Sigmoid colon (tissue), 7 donors: ENCODE data around the gene BTBD9. TPM values are rescaled to one million over a fixed set of nuclear protein-coding genes. Genes with fewer than 3 reads are reported as not detected.

Experiments
- DNase-seq: peaks from one replicate; pipeline ENCODE4 v3.0.0-alpha.2; 2019
- H3K27ac ChIP-seq, 4 donors: fragments of 200-600 bp; sonication (generic); one replicate each; pipeline ENCODE4 v1.5.1; 2016 to 2019; ENCODE audit warnings: mild to moderate bottlenecking in 1 of 4
- H3K27me3 ChIP-seq, 3 donors: fragments of 200-600 bp; sonication (generic); one replicate each; pipeline ENCODE4 v1.5.1; 2019; ENCODE audit warnings: mild to moderate bottlenecking in 1 of 3
- H3K36me3 ChIP-seq, 4 donors: fragments of 200-600 bp; sonication (generic); one replicate each; pipeline ENCODE4 v1.5.1; 2016 to 2019
- H3K4me1 ChIP-seq, 4 donors: fragments of 200-600 bp; sonication (generic); one replicate each; pipeline ENCODE4 v1.5.1; 2017 to 2019
- H3K4me3 ChIP-seq, 4 donors: fragments of 200-600 bp; sonication (generic); one replicate each; pipeline ENCODE4 v1.5.1; 2017 to 2019; ENCODE audit warnings: mild to moderate bottlenecking in 2 of 4, moderate library complexity in 1 of 4
- H3K9me3 ChIP-seq, 4 donors: fragments of 200-600 bp in 3 of 4; sonication (generic) in 3 of 4; one replicate each; pipeline versions ENCODE4 v1.5.1 to v1.6.1; 2013 to 2019
- CTCF ChIP-seq, 4 experiments: fragments of 450-650 bp in 3 of 4; fragments of 200-600 bp in 1 of 4; IDR thresholded peaks; one replicate each; pipeline ENCODE4 v1.5.1; 2016 to 2019; ENCODE audit warnings: antibody characterized with exemption in 4 of 4, mild to moderate bottlenecking in 3 of 4, moderate library complexity in 2 of 4
- EP300 ChIP-seq, 4 donors: sonication (generic); formaldehyde crosslinking; IDR thresholded peaks; one replicate each; pipeline ENCODE4 v1.6.1; 2017; ENCODE audit warnings: antibody characterized with exemption in 4 of 4
- POLR2A ChIP-seq, 2 donors: fragments of 450-650 bp; IDR thresholded peaks; one replicate each; pipeline ENCODE4 v1.6.1; 2016; ENCODE audit warnings: antibody characterized with exemption in 2 of 2, mild to moderate bottlenecking in 2 of 2, moderate library complexity in 2 of 2
- POLR2AphosphoS5 ChIP-seq, 4 donors: sonication (generic); formaldehyde crosslinking; IDR thresholded peaks; one replicate each; pipeline ENCODE4 v1.6.1; 2017; ENCODE audit warnings: antibody characterized with exemption in 4 of 4
- WGBS, 2 donors: extraction: QIAGEN DNeasy Blood & Tissue Kit; methylation state at CpG; one replicate each; pipeline ENCODE4 v1.1.7; 2013; 5-methylcytosine and 5-hydroxymethylcytosine counted together
- intact Hi-C: fragments of 100-400 bp; cut with DNase I; formaldehyde crosslinking; loops from one replicate; pipeline ENCODE4 v1.15.1; 2023
- polyA plus RNA-seq, 3 donors: library from polyadenylated mRNA; stranded (reverse); fragments of 200-250 nt; gene quantifications; one replicate each; pipeline ENCODE4 v1.2.3, GENCODE V29; 2013
- total RNA-seq, 4 donors: library from RNA; depleted of rRNA; stranded (reverse); fragments of >200 nt; gene quantifications; one replicate each; pipeline ENCODE4 v1.1.0, GENCODE V29; 2016
- donor health status: healthy with polysubstance abuse.
- donor health status: Bipolar disorder and iron deficiency.
- donor health status: healthy.

Gene BTBD9
- total and polyA plus RNA-seq, 7 donors, result 3.6 to 20.8 (median 10.5) TPM

DNA sequence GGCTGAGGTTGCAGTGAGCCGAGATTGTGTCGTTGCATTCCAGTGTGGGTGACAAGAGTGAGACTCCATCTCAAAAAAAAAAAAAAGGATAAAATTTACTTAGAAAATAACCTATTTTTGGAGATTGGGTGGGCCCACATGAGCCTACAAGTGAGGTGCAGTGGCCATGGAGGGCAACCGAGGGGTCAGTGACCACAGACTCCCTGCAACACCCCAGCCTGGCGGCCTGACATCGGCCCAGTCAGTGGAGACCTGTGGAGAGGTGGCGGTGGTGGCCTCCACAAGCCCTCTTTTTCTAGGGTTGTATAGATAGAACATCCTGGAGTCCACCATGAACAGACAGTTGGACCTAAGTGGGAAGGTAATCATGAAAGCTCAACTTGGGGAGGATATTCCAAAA, 52.7 kb downstream of the BTBD9 start:
- DNase-seq, result no peak
- Histone ChIP-seq H3K4me1 (no peaks in the 10 kb centered on the region), H3K9me3 (no peaks in the 10 kb centered on the region), H3K36me3 (peaks cover 0 to 17% (median 1%) of the 10 kb centered on the region in 4 donors), H3K27me3 (no peaks in the 10 kb centered on the region), H3K4me3 (no peak overlapping the region), H3K27ac (no peak overlapping the region)
- WGBS, 2 donors, result 95 to 97% methylated on average over 6 of the region's 6 CpGs
- intact Hi-C loops, result no loop called here
- TF ChIP-seq CTCF (IDR thresholded peaks at IDR 0.05) (no peak), POLR2AphosphoS5 (IDR thresholded peaks at IDR 0.05) (no peak), EP300 (IDR thresholded peaks at IDR 0.05) (no peak), POLR2A (IDR thresholded peaks at IDR 0.05) (no peak)

DNA sequence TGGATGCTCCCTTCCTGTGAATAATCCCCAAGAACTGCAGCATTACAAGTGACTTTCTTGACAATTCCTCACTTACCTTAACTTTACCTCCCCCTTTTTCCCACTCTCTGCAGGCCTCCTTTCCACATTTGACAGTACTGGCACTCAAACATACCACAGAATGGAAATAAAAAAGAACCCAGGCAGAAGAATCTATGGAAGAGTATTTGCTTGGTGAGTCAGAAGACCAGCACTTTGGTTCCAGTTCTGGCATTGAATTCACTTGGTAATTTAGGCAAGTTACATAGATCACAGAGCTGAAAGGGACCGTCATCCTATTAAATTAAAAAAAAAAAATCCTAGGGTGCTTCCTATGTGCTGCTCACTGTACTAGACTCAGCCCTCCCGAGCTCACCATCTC, 55.0 kb downstream of the BTBD9 start:
- no peaks in the 10 kb centered on the region for H3K9me3 ChIP-seq
- H3K4me1 ChIP-seq, result no peaks in the 10 kb centered on the region
- no peak overlapping the region for H3K27ac ChIP-seq
- 93 to 95% methylated on average over 2 of the region's 2 CpGs for WGBS, 2 donors
- TF ChIP-seq EP300 (IDR thresholded peaks at IDR 0.05) (no peak), CTCF (IDR thresholded peaks at IDR 0.05) (no peak), POLR2A (IDR thresholded peaks at IDR 0.05) (no peak), POLR2AphosphoS5 (IDR thresholded peaks at IDR 0.05) (no peak)
- no peak overlapping the region for H3K4me3 ChIP-seq
- intact Hi-C loops, result no loop called here
- H3K27me3 ChIP-seq, result no peaks in the 10 kb centered on the region
- peaks cover 0 to 18% (median 2%) of the 10 kb centered on the region in 4 donors for H3K36me3 ChIP-seq
- DNase-seq, result no peak

- TF ChIP-seq POLR2AphosphoS5 (IDR thresholded peaks at IDR 0.05) (no peak), EP300 (IDR thresholded peaks at IDR 0.05) (no peak)
- Histone ChIP-seq H3K27ac (no peak overlapping the region), H3K4me3 (no peak overlapping the region), H3K9me3 (no peaks in the 10 kb centered on the region), H3K4me1 (no peaks in the 10 kb centered on the region), H3K27me3 (no peaks in the 10 kb centered on the region), H3K36me3 (peaks cover 0 to 27% (median 5%) of the 10 kb centered on the region in 4 donors)
- intact Hi-C loops, result no loop called here
- 96 to 98% methylated on average over 1 of the region's 1 CpG for WGBS, 2 donors
- no peak for DNase-seq
Observed at GRCh38 chr6:38583523-38583922, 56.2 kb downstream of the BTBD9 start.

DNA sequence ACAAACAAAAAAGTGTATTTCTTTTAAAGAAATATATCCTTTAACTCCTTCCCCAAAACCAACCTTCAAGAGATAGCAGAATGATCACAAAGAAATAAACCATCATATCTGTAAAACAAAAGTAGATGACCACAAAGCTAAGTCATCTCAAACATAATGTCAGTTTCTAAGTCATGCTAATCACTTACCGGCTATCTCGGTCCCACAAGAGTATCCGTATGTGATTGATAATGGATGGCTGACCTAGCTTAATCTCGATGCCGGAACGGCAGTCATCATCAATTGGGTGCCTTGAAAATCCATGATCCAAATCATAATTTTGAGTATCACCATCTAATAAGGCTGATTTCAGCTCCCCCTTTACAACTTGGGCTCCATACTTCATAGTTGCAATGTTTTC, 59.7 kb downstream of the BTBD9 start:
- Histone ChIP-seq H3K36me3 (peaks cover 0 to 18% (median 4%) of the 10 kb centered on the region in 4 donors), H3K4me1 (no peaks in the 10 kb centered on the region), H3K4me3 (no peak overlapping the region), H3K27me3 (no peaks in the 10 kb centered on the region), H3K27ac (no peak overlapping the region), H3K9me3 (no peaks in the 10 kb centered on the region)
- intact Hi-C loops, result no loop called here
- TF ChIP-seq POLR2AphosphoS5 (IDR thresholded peaks at IDR 0.05) (no peak), CTCF (IDR thresholded peaks at IDR 0.05) (no peak), EP300 (IDR thresholded peaks at IDR 0.05) (no peak), POLR2A (IDR thresholded peaks at IDR 0.05) (no peak)
- 97 to 99% methylated on average over 6 of the region's 6 CpGs for whole genome bisulfite sequencing, 2 donors
- no peak for DNase-seq

DNA sequence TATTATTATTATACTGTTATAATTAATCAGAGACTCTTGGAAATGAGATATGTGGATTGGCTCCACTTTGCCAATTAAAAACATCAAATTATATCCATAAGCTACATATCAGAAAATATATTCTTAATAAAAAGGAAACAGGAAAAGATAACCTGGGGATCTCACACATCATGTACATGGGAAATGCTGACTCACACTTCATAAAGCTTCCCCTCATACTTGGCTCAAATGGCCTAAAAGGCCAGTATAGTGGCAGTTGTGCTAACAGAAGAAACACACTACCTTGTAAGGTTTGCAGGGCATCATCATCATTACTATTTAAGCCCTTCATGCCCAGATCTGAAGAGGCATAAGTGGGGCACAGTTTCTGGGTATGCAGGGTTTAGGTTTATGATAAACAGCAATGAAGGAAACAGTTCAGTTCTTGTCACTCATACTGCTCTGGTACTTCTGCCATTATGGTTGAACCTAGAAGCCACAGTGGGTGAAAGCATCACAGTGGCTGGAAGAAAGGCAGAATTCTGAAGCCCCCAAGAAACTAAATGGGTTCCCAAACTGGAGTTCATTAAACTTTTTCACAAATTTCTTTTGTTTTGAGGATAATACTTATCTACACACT, 60.6 kb downstream of the BTBD9 start:
- no peak overlapping the region for H3K4me3 ChIP-seq
- H3K36me3 ChIP-seq, result peaks cover 0 to 18% (median 4%) of the 10 kb centered on the region in 4 donors
- H3K27me3 ChIP-seq, result no peaks in the 10 kb centered on the region
- no peaks in the 10 kb centered on the region for H3K4me1 ChIP-seq
- TF ChIP-seq CTCF (IDR thresholded peaks at IDR 0.05) (no peak), POLR2A (IDR thresholded peaks at IDR 0.05) (no peak), POLR2AphosphoS5 (IDR thresholded peaks at IDR 0.05) (no peak), EP300 (IDR thresholded peaks at IDR 0.05) (no peak)
- H3K27ac ChIP-seq, result no peak overlapping the region
- no peak for DNase-seq
- intact Hi-C loops, result no loop called here
- H3K9me3 ChIP-seq, result no peaks in the 10 kb centered on the region
